GM12878 (cell line): ENCODE measurements around the gene CKLF. TPM values are rescaled to one million over a fixed set of nuclear protein-coding genes. Genes with fewer than 3 reads are reported as not detected.

Source experiments
- ATAC-seq: fragments of 200-7000 bp; cut with Tn5 transposase; 3 replicates; pipeline ENCODE4 v1.9.1; 2020; ENCODE audit warnings: mild to moderate bottlenecking, moderate library complexity
- BruUV-seq: library from RNA; stranded (reverse); fragments of 400-500 nt; replicated peaks from 2 replicates; lab custom pipeline; 2021; lab: Mats Ljungman, UMichigan
- CTCF ChIA-PET: fragments of 300-600 bp; sonication (Branson Sonifier 250); formaldehyde crosslinking; extraction: SDS; loops from one replicate; lab custom pipeline; 2021; ENCODE audit warnings: inconsistent platforms; lab: Yijun Ruan, JAX
- POLR2A ChIA-PET: fragments of 350-600 bp; formaldehyde crosslinking; extraction: SDS; loops from one replicate; lab custom pipeline; 2021; ENCODE audit warnings: inconsistent platforms; lab: Charles Lee
- RAD21 ChIA-PET: fragments of 300-600 bp; sonication (Branson Sonifier 250); formaldehyde crosslinking; loops from one replicate; lab custom pipeline; 2023; ENCODE audit warnings: antibody characterized with exemption; ENCODE audit not compliant: unreplicated experiment; lab: Charles Lee
- SMC1A ChIA-PET: fragments of 300-600 bp; sonication (Branson Sonifier 250); formaldehyde crosslinking; loops from one replicate; lab custom pipeline; 2023; ENCODE audit not compliant: unreplicated experiment, uncharacterized antibody; lab: Charles Lee
- DNase-seq: peaks from one replicate; pipeline ENCODE4 v3.0.0-alpha.2; 2011; ENCODE audit warnings: low read depth, low spot score
- FAIRE-seq: peaks from 3 replicates; lab custom pipeline; 2011; peaks lifted over from hg19 to GRCh38; lab: Jason Lieb, UNC
- H2AFZ ChIP-seq: 2 replicates; pipeline ENCODE4 v1.6.0; 2011; ENCODE audit warnings: low read depth, low read length, control low read depth; ENCODE audit not compliant: control insufficient read depth
- H3K27ac ChIP-seq: 2 replicates; pipeline ENCODE4 v1.5.1; 2011; ENCODE audit warnings: control low read depth; ENCODE audit not compliant: control insufficient read depth, insufficient read depth
- H3K27me3 ChIP-seq, 2 experiments: replicated peaks in 1 of 2; 2 replicates each; pipeline versions ENCODE4 v1.6.0 to v1.6.1; 2011; ENCODE audit warnings: low read length in 1 of 2; ENCODE audit not compliant: control insufficient read depth in 2 of 2, insufficient read depth in 2 of 2
- H3K36me3 ChIP-seq, 2 experiments: 2 replicates each; pipeline ENCODE4 v1.5.1; 2011; ENCODE audit warnings: low read length in 1 of 2; ENCODE audit not compliant: control insufficient read depth in 2 of 2, insufficient read depth in 2 of 2
- H3K4me1 ChIP-seq: 2 replicates; pipeline ENCODE4 v1.6.1; 2011; ENCODE audit warnings: mild to moderate bottlenecking, low read length, moderate library complexity, mixed read lengths; ENCODE audit not compliant: control insufficient read depth, insufficient read depth
- H3K4me2 ChIP-seq: 2 replicates; pipeline ENCODE4 v1.6.0; 2011; ENCODE audit warnings: control low read depth; ENCODE audit not compliant: control insufficient read depth, insufficient read depth
- H3K4me3 ChIP-seq: fragments of 200-600 bp; sonication (generic); 2 replicates; pipeline ENCODE4 v1.5.1; 2016
- H3K79me2 ChIP-seq: 2 replicates; pipeline ENCODE4 v1.6.0; 2011; ENCODE audit warnings: low read length; ENCODE audit not compliant: control insufficient read depth, insufficient read depth
- H3K9ac ChIP-seq: 2 replicates; pipeline ENCODE4 v1.8.0; 2011; ENCODE audit warnings: low read length, control low read depth, mixed read lengths; ENCODE audit not compliant: control insufficient read depth, insufficient read depth
- H3K9me3 ChIP-seq: replicated peaks from 3 replicates; pipeline ENCODE4 v1.5.1; 2011; ENCODE audit warnings: mild to moderate bottlenecking, low read length; ENCODE audit not compliant: control insufficient read depth, insufficient read depth
- H4K20me1 ChIP-seq: 2 replicates; pipeline ENCODE4 v1.6.0; 2011; ENCODE audit not compliant: control insufficient read depth, insufficient read depth
- BACH1 ChIP-seq: fragments of 450-650 bp; IDR thresholded peaks from 2 replicates; pipeline ENCODE4 v1.6.1; 2017; ENCODE audit warnings: mild to moderate bottlenecking, borderline replicate concordance
- BHLHE40 ChIP-seq, 2 experiments: fragments of 450-650 bp in 1 of 2; IDR thresholded peaks; 2 replicates each; pipeline ENCODE4 v1.6.1; 2011 to 2017; ENCODE audit warnings: low read depth in 2 of 2, borderline replicate concordance in 1 of 2, improper control_type of control experiment in 1 of 2, low read length in 1 of 2, mild to moderate bottlenecking in 1 of 2
- CBX5 ChIP-seq: sonication (generic); IDR thresholded peaks from 2 replicates; pipeline ENCODE4 v1.6.1; 2016; ENCODE audit warnings: low read depth, moderate library complexity, mild to moderate bottlenecking, inconsistent platforms
- ESRRA ChIP-seq: IDR thresholded peaks from 2 replicates; pipeline ENCODE4 v1.6.1; 2012; ENCODE audit warnings: mild to moderate bottlenecking, low read length, improper control_type of control experiment
- FOS ChIP-seq: IDR thresholded peaks from 3 replicates; pipeline ENCODE4 v1.6.1; 2011; ENCODE audit warnings: borderline replicate concordance; ENCODE audit not compliant: insufficient read length; ENCODE audit errors: extremely low read depth
- HDAC6 ChIP-seq: fragments of 200-600 bp; sonication (generic); IDR thresholded peaks from one replicate; pipeline ENCODE4 v1.8.0; 2017; ENCODE audit warnings: antibody characterized with exemption; ENCODE audit not compliant: unreplicated experiment
- IRF3 ChIP-seq: fragments of 450-650 bp; IDR thresholded peaks from 2 replicates; pipeline ENCODE4 v1.6.1; 2014; ENCODE audit warnings: mild to moderate bottlenecking
- MEF2A ChIP-seq: IDR thresholded peaks from 2 replicates; pipeline ENCODE4 v1.6.1; 2011; ENCODE audit warnings: low read depth, mild to moderate bottlenecking, low read length, moderate library complexity; ENCODE audit not compliant: insufficient read depth
- MXI1 ChIP-seq: fragments of 150-350 bp; IDR thresholded peaks from 2 replicates; pipeline ENCODE4 v1.6.1; 2011; ENCODE audit warnings: low read depth, mild to moderate bottlenecking, inconsistent platforms, low read length, improper control_type of control experiment
- NFYB ChIP-seq: IDR thresholded peaks from 2 replicates; pipeline ENCODE4 v1.6.1; 2011; ENCODE audit warnings: low read depth, mild to moderate bottlenecking, low read length, improper control_type of control experiment, moderate library complexity; ENCODE audit not compliant: insufficient read depth
- NR2F1 ChIP-seq: fragments of 450-650 bp; conservative IDR thresholded peaks from 2 replicates; pipeline ENCODE4 v1.6.1; 2017; ENCODE audit warnings: mild to moderate bottlenecking
- PAX5 ChIP-seq: IDR thresholded peaks from 2 replicates; pipeline ENCODE4 v1.6.1; 2011; ENCODE audit warnings: low read depth, low read length, borderline replicate concordance
- RELA ChIP-seq: fragments of 450-650 bp; IDR thresholded peaks from 2 replicates; pipeline ENCODE4 v1.8.0; 2014; ENCODE audit warnings: borderline replicate concordance; ENCODE audit not compliant: partially characterized antibody
- SMARCA5 ChIP-seq: fragments of 450-650 bp; IDR thresholded peaks from 2 replicates; pipeline ENCODE4 v1.6.1; 2017; ENCODE audit warnings: mild to moderate bottlenecking
- STAT3 ChIP-seq: IDR thresholded peaks from 2 replicates; pipeline ENCODE4 v1.6.1; 2011; ENCODE audit warnings: low read depth, low read length, improper control_type of control experiment
- WGBS: methylation state at CpG from one replicate; pipeline ENCODE4 v1.1.6; 2016; ENCODE audit warnings: low lambda C conversion rate; ENCODE audit not compliant: insufficient replicate concordance, insufficient coverage; ENCODE audit errors: missing lambda C conversion rate; 5-methylcytosine and 5-hydroxymethylcytosine counted together
- in situ Hi-C: fragments of 300-500 bp; cut with MboI; formaldehyde crosslinking; loops from 9 replicates; pipeline ENCODE4 v1.14.3; 2018; ENCODE audit warnings: mixed read lengths
- intact Hi-C: fragments of 100-400 bp; cut with micrococcal nuclease; formaldehyde crosslinking; loops from one replicate; pipeline ENCODE4 v1.14.2; 2022; ENCODE audit not compliant: unreplicated experiment
- polyA plus RNA-seq, 11 experiments: library from polyadenylated mRNA; depleted of rRNA in 4 of 11; unstranded in 6 of 11; stranded (reverse) in 5 of 11; fragments of >200 nt; fragmentation: Nextera tagmentation in 4 of 11; fragmentation: Illumina TruSeq in 1 of 11; extraction: Ambion mirVana in 4 of 11; extraction: Trizol in 1 of 11; gene quantifications; 1 replicate in 1 of 11; 2 replicates in 10 of 11; pipeline versions ENCODE4 v1.2.1 to v1.2.3, GENCODE V29; 2011 to 2016; ENCODE audit warnings: inconsistent platforms in 2 of 11, missing spikeins in 2 of 11, low read depth in 1 of 11
- total RNA-seq, 4 experiments: library from RNA; depleted of rRNA in 3 of 4; stranded (reverse); fragments of >200 nt in 3 of 4; fragmentation: Illumina TruSeq in 1 of 4; extraction: Trizol in 1 of 4; gene quantifications; 2 replicates each; pipeline versions ENCODE4 v1.2.1 to v1.2.3, GENCODE V29; 2013 to 2021
- TF ChIP-seq, protein P1 (sequence below): fragments of 150-350 bp; IDR thresholded peaks from 2 replicates; pipeline ENCODE4 v1.6.1; 2014; ENCODE audit warnings: mild to moderate bottlenecking, low read depth, low read length
- TF ChIP-seq, protein P2 (sequence below): IDR thresholded peaks from 2 replicates; pipeline ENCODE4 v1.6.1; 2012; ENCODE audit warnings: improper control_type of control experiment, low read depth, low read length; ENCODE audit not compliant: insufficient replicate concordance

CKLF gene
- total and polyA plus RNA-seq, 10 of the 15 experiments (the other 5 are each of a cell fraction or from before 2014, with no cell fraction given) = 40.8 to 193 (median 109) TPM

DNA sequence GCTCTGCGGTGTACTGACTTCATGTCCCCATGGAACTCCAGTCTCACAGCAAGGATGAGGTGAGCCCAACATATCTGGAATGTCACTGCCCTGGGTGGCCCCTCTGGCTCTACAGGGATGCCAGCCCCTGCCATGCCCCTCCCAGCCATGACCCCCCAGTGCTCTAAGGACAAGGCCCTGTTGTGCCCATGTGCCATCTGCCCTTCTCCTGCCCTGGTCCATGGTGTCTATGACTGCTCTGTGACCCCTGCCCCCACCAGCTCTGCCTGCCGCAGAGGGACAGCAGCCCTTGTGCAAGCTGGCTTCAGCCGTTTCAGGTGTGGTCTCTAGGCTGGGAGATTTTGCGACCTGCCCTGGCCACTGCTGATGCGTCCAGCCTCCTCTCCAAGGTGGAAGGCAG, 42.8 kb upstream of the CKLF start:
- CTCF ChIA-PET = interaction anchor here (0.6 to 3.8 kb wide), 13 partner anchors 13 to 1047 kb away, joined by 3 to 12 read pairs (median 5); no protein-coding TSS in a partner anchor
- intact Hi-C loops = no loop called here
- FAIRE-seq = no peak
- TF ChIP-seq NFYB (no peak), MXI1 (no peak), MEF2A (no peak), RELA (no peak), NR2F1 (no peak), STAT3 (no peak), SMARCA5 (no peak), ESRRA (no peak), FOS (no peak), BACH1 (no peak), PAX5 (no peak), CBX5 (no peak), BHLHE40 (IDR thresholded peaks at IDR 0.05; ENCODE audit: borderline replicate concordance in 1 of 2, low read depth in 2 of 2, low read length in 1 of 2) (no peak), HDAC6 (no peak), IRF3 (no peak)
- TF ChIP-seq, protein P1, sequence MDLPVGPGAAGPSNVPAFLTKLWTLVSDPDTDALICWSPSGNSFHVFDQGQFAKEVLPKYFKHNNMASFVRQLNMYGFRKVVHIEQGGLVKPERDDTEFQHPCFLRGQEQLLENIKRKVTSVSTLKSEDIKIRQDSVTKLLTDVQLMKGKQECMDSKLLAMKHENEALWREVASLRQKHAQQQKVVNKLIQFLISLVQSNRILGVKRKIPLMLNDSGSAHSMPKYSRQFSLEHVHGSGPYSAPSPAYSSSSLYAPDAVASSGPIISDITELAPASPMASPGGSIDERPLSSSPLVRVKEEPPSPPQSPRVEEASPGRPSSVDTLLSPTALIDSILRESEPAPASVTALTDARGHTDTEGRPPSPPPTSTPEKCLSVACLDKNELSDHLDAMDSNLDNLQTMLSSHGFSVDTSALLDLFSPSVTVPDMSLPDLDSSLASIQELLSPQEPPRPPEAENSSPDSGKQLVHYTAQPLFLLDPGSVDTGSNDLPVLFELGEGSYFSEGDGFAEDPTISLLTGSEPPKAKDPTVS = no peak
- TF ChIP-seq, protein P2, sequence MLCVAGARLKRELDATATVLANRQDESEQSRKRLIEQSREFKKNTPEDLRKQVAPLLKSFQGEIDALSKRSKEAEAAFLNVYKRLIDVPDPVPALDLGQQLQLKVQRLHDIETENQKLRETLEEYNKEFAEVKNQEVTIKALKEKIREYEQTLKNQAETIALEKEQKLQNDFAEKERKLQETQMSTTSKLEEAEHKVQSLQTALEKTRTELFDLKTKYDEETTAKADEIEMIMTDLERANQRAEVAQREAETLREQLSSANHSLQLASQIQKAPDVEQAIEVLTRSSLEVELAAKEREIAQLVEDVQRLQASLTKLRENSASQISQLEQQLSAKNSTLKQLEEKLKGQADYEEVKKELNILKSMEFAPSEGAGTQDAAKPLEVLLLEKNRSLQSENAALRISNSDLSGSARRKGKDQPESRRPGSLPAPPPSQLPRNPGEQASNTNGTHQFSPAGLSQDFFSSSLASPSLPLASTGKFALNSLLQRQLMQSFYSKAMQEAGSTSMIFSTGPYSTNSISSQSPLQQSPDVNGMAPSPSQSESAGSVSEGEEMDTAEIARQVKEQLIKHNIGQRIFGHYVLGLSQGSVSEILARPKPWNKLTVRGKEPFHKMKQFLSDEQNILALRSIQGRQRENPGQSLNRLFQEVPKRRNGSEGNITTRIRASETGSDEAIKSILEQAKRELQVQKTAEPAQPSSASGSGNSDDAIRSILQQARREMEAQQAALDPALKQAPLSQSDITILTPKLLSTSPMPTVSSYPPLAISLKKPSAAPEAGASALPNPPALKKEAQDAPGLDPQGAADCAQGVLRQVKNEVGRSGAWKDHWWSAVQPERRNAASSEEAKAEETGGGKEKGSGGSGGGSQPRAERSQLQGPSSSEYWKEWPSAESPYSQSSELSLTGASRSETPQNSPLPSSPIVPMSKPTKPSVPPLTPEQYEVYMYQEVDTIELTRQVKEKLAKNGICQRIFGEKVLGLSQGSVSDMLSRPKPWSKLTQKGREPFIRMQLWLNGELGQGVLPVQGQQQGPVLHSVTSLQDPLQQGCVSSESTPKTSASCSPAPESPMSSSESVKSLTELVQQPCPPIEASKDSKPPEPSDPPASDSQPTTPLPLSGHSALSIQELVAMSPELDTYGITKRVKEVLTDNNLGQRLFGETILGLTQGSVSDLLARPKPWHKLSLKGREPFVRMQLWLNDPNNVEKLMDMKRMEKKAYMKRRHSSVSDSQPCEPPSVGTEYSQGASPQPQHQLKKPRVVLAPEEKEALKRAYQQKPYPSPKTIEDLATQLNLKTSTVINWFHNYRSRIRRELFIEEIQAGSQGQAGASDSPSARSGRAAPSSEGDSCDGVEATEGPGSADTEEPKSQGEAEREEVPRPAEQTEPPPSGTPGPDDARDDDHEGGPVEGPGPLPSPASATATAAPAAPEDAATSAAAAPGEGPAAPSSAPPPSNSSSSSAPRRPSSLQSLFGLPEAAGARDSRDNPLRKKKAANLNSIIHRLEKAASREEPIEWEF = no peak

More for the DNA sequence above, 42.8 kb upstream of the CKLF start:
- no peaks in the 10 kb centered on the region for H3K9me3 ChIP-seq
- peaks cover 3% of the 10 kb centered on the region; the same call in 1 of the 2 replicates for H3K4me1 ChIP-seq
- H3K36me3 ChIP-seq = no peaks in the 10 kb centered on the region
- no peak overlapping the region for H2AFZ ChIP-seq
- H3K9ac ChIP-seq = no peak overlapping the region
- no peak for ATAC-seq
- DNase-seq = no peak
- WGBS = 62% methylated on average over 5 of the region's 5 CpGs
- H3K4me3 ChIP-seq = no peak overlapping the region
- H3K79me2 ChIP-seq = no peaks in the 10 kb centered on the region
- ChIA-PET SMC1A (interaction anchor here (0.8 to 1.3 kb wide), 6 partner anchors 24 to 80 kb away, joined by 3 to 5 read pairs (median 3); no protein-coding TSS in a partner anchor), RAD21 (interaction anchor here (1.2 to 2.8 kb wide), 5 partner anchors 11 to 103 kb away, joined by 3 to 6 read pairs (median 4); no protein-coding TSS in a partner anchor), POLR2A (interaction anchor here (1.8 kb wide), 1 partner anchor 13 kb away, joined by 5 read pairs; no protein-coding TSS in a partner anchor)
- no peak overlapping the region for H3K27ac ChIP-seq
- no peak overlapping the region for H3K4me2 ChIP-seq
- in situ Hi-C loops = no loop called here
- no peaks in the 10 kb centered on the region for H3K27me3 ChIP-seq
- BruUV-seq = no TSS peak
- H4K20me1 ChIP-seq = no peaks in the 10 kb centered on the region
